Measurements from ENCODE around the gene AREL1. TPM values are rescaled to one million over a fixed set of nuclear protein-coding genes. Genes with fewer than 3 reads are reported as not detected.

The AREL1 gene
- total RNA-seq, 1 experiment from 2014 or later, result 34.2 TPM

DNA sequence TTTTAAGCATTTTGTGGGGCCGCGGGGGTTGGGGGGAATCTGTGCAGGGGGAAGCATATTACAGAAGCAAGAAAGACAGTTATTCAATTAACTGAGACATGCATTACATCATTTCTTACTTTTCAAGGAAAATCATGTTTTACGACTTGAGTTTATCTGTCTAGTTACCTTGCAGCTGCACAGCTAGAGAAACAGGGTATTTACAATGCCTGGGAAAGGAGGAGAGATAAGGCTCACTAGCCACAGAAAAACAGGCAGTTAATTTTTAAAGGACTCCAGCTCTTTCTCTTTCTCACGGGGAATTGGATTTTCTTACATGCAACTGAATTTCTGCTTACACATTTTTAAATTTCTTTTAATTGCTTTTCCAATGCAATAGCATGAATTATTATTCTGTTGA, 22.2 kb upstream of the AREL1 start:
- no peaks in the 10 kb centered on the region for H4K20me1 ChIP-seq (ENCODE audit: control insufficient read depth, insufficient read depth, insufficient read length)
- H3K4ac ChIP-seq (ENCODE audit: low read depth, low read length), result no peak overlapping the region
- H3K9ac ChIP-seq (ENCODE audit: extremely low read depth, insufficient read length, low read length), result no peak overlapping the region
- H2BK120ac ChIP-seq (ENCODE audit: low read depth, low read length, poor library complexity, severe bottlenecking), result no peak overlapping the region
- no peaks in the 10 kb centered on the region for H3K79me1 ChIP-seq (ENCODE audit: insufficient read depth, low read depth, low read length, poor library complexity, severe bottlenecking)
- H3K18ac ChIP-seq (ENCODE audit: insufficient read length, low read depth, low read length), result no peak overlapping the region
- no peak overlapping the region for H3K4me2 ChIP-seq (ENCODE audit: insufficient read depth, insufficient read length, low read length)
- no peak overlapping the region for H2AK5ac ChIP-seq (ENCODE audit: insufficient read length, low read length)
- no peak for DNase-seq
- no peak overlapping the region for H4K8ac ChIP-seq (replicated peaks; ENCODE audit: insufficient read length, low read depth, low read length)
- H3K27ac Mint-ChIP-seq, result no peak overlapping the region
- H3K9me3 Mint-ChIP-seq, result no peaks in the 10 kb centered on the region
- TF ChIP-seq, protein P1, sequence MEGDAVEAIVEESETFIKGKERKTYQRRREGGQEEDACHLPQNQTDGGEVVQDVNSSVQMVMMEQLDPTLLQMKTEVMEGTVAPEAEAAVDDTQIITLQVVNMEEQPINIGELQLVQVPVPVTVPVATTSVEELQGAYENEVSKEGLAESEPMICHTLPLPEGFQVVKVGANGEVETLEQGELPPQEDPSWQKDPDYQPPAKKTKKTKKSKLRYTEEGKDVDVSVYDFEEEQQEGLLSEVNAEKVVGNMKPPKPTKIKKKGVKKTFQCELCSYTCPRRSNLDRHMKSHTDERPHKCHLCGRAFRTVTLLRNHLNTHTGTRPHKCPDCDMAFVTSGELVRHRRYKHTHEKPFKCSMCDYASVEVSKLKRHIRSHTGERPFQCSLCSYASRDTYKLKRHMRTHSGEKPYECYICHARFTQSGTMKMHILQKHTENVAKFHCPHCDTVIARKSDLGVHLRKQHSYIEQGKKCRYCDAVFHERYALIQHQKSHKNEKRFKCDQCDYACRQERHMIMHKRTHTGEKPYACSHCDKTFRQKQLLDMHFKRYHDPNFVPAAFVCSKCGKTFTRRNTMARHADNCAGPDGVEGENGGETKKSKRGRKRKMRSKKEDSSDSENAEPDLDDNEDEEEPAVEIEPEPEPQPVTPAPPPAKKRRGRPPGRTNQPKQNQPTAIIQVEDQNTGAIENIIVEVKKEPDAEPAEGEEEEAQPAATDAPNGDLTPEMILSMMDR (conservative IDR thresholded peaks at IDR 0.05), result no peak
- no peaks in the 10 kb centered on the region for H3K4me1 Mint-ChIP-seq
- H3K23ac ChIP-seq (ENCODE audit: insufficient read length, low read depth, low read length), result no peak overlapping the region
- H3K9me3 ChIP-seq (ENCODE audit: control insufficient read depth, low read depth, low read length), result no peaks in the 10 kb centered on the region
- no peak overlapping the region for H3K56ac ChIP-seq (ENCODE audit: insufficient read length, low read depth, low read length)
- H3K79me2 ChIP-seq (ENCODE audit: insufficient read depth, low read length), result no peaks in the 10 kb centered on the region
- H3K27me3 Mint-ChIP-seq (ENCODE audit: low read depth), result no peaks in the 10 kb centered on the region
- H4K91ac ChIP-seq (ENCODE audit: insufficient read length, low read depth, low read length), result no peak overlapping the region
- H2BK12ac ChIP-seq (ENCODE audit: insufficient read length, low read depth, low read length), result no peak overlapping the region
- H3K4me1 ChIP-seq (ENCODE audit: insufficient read depth, low read length), result no peaks in the 10 kb centered on the region
- no peak overlapping the region for H2AFZ ChIP-seq (ENCODE audit: low read length)
- H3K27ac ChIP-seq (ENCODE audit: insufficient read length, low read depth, low read length), result no peak overlapping the region
- no peaks in the 10 kb centered on the region for H3K27me3 ChIP-seq (ENCODE audit: insufficient read depth, low read length)
- H3T11ph ChIP-seq (ENCODE audit: low read length), result no peak overlapping the region
- peaks cover 8 to 47% (median 43%) of the 10 kb centered on the region in 3 experiments; a peak in 6 of 7 replicates for H3K36me3 Mint-ChIP-seq (ENCODE audit: insufficient read depth in 1 of 3, low read depth in 3 of 3)
- H2BK15ac ChIP-seq (ENCODE audit: low read depth, low read length), result no peak overlapping the region
- no CpG with 5 or more reads among the region's 4 CpGs for WGBS (ENCODE audit: extremely low coverage, insufficient read length, low lambda C conversion rate)
- no peaks in the 10 kb centered on the region for H3K23me2 ChIP-seq (ENCODE audit: insufficient read length, low read depth, low read length, poor library complexity, severe bottlenecking)
- H3K4me3 Mint-ChIP-seq, result no peak overlapping the region
- H4K5ac ChIP-seq (ENCODE audit: insufficient read length, low read depth, low read length), result no peak overlapping the region
- no peak overlapping the region for H2BK5ac ChIP-seq (ENCODE audit: insufficient read length, low read length)
- H2BK20ac ChIP-seq (ENCODE audit: low read depth, low read length, poor library complexity, severe bottlenecking), result no peak overlapping the region
- no peak overlapping the region for H3K14ac ChIP-seq (ENCODE audit: insufficient read depth, low read length)
